GM19035 (cell line): ENCODE results near the gene PPP2R5D.
"Not testable (repeated sequence)": the region's sequence is repeated elsewhere in the genome, so short reads cannot be mapped to it uniquely, and the experiment has no call there.

Source experiments
- ATAC-seq: cut with Tn5 transposase; IDR thresholded peaks from one replicate; pipeline ENCODE4 v1.9.1; 2021; ENCODE audit not compliant: unreplicated experiment

The PPP2R5D gene

DNA sequence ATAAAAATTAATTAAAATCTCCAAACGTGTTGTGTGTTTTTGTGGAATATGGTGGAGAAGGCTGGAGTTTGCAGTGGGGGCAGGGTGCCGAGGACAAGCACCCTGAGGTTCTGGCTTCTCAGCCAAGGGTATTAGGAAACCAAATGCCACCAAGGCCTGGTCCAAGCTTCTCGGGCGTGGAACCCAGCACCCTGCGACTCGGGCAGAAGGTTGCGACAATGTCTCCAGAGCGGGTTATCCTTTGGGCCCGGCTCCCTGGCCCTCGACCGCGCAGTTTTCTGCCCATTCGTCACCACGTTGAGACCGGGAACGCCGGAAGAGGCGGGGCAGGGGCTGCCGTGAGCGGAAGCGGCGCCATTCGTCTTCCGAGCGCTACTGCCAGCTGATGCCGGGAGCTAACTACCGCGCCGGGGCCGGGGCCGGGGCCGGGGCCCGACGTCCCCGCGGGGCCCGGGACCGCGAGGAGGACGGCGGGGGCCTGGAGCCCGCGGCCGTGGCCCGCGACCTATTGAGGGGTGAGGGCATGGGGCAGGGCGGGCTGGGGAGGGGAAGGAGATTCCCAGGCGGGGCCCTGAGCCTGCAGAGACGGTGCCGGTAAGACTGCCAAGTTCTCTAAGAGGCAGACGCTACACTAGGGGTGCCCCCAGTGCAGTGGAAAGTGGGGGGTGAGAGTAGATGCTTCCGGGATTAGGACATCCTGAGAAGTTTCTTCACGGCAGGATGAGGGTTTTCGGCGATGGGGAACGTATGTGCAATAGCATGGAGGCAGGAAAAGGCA lies 37.1 kb downstream of the PPP2R5D start, which contains the start of gene RRP36:
TSS of gene RRP36 (plus strand) at position 354 of the 778 bp plus-strand sequence. CDS start at position 386, 32 bp downstream.
- peak; percentile 83 for ATAC-seq

- ATAC-seq = no peak
These were observed 40.1 kb downstream of the PPP2R5D start for GRCh38 chr6:43024436-43024835.

DNA sequence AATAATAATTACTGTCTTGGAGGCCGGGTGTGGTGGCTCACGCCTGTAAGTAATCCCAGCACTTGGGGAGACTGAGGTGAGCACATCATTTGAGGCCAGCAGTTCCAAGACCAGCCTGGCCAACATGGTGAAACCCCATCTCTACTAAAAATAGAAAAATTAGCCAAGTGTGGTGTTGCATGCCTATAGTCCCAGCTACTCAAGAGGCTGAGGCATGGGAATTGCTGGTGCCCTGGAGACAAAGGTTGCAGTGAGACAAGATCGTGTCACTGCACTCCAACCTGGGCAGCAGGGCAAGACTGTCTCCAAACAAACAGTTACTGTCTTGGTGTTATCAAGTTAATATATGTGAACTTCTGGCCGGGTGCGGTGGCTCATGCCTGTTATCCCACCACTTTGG lies 42.0 kb downstream of the PPP2R5D start:
- ATAC-seq = no peak

DNA sequence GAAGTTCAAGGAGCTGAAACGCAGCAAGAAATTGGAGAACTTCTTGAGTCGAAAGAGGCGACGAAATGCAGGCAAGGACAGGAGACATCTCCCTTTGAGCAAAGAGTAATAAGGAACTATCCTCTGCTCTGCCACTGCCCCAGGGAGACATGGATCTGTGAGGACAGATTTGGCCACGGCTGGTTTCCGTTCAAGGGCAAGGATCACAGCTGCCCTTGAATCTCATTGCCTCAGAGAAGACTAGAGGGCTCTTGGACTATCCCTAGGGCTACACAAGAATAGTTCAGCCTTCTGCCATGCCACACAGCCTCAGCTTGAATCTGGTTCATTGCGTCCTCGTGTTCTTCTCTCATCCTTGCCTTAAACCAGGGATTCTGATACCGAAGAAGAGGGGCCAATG lies 44.8 kb downstream of the PPP2R5D start:
- no peak for ATAC-seq

DNA sequence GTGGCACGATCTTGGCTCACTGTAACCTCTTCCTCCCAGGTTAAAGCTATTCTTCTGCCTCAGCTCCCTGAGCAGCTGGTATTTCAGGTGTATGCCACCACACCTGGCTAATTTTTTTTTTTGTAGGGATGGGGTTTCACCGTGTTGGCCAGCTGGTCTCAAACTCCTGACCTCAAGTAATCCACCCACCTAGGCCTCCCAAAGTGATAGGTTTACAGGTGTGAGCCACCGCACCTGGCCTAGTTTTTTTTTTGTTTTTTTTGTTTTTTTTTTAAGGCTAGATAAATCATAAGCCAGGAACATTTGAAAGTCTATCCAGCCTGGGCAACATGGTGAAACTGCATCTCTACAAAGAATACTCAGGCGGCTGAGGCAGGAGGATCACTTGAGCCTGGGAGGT lies 48.0 kb downstream of the PPP2R5D start:
- ATAC-seq = no peak

GRCh38 chr6:43033496-43034189 lies 49.3 kb downstream of the PPP2R5D start:
- no peak for ATAC-seq

- ATAC-seq = no peak
These were observed 49.8 kb downstream of the PPP2R5D start for GRCh38 chr6:43034190-43034525.

DNA sequence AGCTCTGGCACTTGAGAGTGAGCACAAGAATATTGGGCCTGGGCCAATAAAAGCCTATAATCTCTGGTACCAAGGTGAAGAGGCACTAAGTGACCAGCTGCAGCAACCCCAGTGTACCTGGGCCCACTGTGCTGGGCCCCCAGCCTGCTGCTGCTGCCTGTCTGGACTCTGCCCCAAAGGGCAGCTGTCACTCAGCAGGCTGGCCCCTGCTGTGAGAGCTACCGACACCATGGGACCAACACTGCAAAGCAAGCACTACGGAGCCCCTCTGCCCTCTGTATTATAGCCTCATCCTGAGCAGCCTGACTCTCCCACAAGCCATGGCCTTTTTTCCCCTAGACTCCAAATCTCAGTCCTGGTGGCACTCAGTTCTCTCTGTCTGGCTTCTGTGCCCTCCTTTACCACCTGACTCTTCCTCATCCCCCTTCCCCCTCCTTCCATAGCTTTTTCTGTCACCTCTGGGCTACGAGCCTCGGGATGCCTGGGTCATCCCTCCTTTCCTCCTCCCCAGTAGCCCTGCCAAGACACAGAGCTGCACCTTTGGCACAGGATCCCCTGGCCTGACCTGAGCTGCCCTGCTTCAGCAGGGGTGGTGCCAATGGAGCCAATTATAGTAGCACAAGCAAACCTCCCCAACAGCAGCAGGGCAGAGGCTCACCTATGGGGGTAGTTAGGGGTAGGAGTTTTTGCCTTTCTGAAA lies 51.3 kb downstream of the PPP2R5D start:
- ATAC-seq = no peak

DNA sequence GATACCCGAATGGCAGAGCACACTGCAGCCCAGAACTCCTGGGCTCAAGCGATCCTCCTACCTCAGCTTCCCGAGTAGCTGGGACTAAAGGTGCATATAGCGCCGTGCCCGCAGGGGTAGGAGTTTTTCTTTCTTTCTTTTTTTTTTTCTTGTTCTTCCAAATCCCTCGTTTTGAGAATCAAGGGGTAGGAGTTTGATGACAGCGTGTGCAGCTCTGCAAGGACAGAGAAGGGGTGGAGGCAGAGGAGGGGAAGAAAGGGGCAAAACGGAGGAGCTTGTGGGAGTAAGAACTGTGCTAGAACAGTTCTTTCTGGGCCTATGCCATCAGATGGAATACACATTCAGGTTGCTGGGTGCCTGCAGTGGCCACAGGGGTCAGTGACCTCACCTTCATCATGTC lies 52.3 kb downstream of the PPP2R5D start:
- no peak for ATAC-seq

DNA sequence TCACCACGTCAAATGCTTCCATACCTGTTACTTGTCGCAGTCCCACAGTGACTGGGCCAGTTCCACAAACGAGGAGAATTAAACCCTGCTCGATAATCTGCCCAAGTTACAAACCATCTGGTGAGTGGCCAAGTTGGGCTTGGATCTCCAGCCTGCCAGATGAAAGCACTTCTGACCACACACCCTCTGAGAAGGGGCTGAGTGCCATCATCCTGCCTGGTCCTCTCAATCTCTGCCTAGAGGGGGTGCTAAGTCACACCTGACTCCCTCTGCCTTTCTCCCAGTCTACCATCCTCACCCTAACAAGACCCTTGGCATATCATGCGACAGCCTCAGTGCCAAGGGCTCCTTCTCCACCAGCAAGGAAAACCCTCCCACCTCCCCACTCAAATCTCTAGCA lies 52.8 kb downstream of the PPP2R5D start:
- no peak for ATAC-seq

- ATAC-seq = no peak
These were observed 53.3 kb downstream of the PPP2R5D start for GRCh38 chr6:43037706-43038105.

DNA sequence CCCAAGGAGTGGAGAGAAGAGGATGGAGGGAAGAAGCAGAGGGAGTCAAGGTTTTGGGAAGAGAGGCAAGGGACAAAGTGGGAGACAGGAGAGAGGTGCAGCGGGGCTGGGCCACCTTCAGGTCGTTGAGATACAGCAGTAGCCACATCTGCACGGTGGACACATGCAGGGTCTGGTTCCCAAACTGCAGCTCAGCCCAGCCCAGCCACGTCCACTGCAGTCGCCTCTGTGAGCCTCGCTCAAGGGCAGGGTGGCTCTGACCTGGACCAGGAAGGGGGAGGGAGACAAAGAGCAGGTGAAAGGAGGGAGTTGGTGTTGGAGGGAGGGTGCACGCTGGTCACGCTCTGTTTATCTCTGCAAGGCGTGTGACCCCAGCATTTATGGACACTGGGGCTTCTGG lies 54.4 kb downstream of the PPP2R5D start:
- ATAC-seq = no peak

DNA sequence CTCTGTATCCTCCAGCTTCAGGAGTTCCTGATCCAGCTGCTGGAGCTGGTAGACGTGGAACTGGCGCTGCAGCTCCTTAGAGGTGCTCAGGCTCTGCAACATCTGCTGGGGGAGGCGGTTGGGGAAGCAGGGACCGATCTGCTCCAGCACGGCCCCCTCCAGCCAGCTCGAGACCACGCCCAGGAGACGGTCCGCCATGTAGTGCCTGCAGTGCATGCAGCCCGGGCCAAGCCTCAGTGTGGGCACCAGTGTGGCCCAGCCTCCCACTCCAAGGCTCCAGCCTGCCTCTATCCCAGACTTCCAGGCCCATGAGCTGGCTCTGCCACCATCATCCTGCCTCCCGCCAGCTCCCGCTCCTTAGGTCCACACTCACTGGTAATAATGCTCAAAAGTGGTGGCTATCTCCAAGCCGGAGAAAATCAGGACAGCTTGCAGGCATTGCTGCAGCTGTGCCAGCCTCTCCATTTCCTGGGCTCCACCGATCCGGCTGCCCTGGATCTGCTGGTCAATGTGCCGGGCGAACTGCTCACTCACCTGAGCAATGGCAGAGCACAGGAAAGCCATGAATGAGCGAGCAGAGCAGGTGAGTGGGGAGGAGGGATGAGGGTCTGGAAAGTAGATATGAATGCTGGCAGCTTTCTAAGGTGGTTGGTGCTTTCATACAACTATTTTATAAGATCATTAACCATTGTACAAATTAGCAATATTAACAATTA lies 56.3 kb downstream of the PPP2R5D start:
- no peak for ATAC-seq

DNA sequence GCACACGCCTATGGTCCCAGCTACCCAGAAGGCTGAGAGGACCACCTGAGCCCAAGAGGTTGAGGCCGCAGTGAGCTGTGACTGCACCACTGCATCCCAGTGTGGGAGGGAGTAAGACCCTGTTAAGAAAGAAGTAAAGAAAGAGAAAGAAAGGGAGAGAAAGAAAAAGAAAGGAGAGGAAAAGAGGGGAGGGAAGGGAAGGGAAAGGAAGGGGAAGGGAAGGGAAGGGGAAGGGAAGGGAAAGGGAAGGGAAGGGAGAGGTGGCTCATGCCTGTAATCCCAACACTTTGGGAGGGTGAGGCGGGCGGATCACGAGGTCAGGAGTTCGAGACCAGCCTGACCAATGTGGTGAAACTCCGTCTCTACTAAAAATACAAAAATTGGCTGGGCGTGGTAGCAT lies 57.1 kb downstream of the PPP2R5D start:
- ATAC-seq = not testable (repeated sequence)

DNA sequence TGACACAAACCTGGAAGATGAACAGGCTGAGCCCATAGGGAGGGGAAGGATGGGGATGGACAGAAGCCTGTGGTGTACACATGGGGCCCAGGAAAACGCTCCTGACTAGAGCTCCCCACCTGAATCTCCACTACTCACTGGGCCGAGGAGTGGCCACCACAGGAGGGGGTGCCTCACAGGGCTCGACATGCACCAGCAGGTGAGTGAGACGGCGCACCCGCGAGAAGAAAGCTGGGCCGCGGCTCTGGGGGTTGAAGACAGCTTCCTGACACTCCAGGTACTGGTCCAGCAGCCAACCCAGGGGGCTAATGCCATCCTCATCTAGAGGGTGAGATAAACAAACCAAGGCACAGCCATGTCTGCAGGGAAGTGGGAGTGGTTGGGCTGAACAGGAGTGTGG lies 58.9 kb downstream of the PPP2R5D start:
- no peak for ATAC-seq

DNA sequence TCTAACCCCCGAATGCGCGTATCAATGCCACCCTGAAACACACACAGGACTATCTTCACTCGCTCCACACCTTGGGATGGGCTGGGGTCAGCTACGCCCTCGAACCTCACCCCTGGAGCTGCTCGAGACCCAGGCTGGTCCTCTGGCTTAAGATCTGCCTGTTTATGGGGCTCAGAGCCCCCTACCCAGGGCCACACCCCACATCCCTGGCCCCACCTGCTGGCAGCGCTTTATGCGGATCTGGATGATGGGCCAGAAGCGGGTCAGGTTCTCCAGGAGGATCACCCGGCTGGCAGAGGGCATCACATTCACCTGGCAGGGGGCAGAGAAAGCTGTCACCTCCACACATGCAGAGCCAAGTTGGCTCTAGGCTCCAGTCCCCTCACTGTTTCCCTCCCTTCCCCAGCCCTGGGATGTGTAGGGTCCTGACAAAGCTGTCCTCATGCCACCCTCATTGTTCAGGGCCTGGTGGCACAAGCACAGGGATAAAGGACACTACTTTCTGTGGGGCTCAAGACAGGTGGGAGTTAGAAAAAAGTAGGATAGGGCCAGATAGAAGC lies 61.1 kb downstream of the PPP2R5D start:
- ATAC-seq = no peak

GRCh38 chr6:43047998-43048397 lies 63.6 kb downstream of the PPP2R5D start:
- no peak for ATAC-seq

DNA sequence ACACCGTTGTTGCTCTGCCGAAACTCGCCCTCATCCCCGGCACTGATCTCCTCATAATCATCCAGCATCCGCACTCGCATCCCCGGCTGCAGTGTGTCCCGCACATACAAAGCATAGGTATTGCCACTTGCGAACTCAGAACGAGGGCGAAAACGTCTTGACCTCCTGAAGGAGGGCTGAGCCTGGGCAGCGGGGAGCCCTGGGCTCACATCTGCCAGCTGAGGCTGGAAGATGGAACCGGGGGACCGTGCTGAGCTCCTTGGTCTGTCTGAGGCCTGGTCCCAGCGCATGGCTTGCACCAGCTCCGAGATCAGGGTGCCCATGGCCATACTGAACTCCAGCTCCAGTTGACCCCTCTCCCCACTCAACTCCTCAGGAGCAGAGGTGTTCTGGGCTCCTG lies 66.6 kb downstream of the PPP2R5D start:
- no peak for ATAC-seq

DNA sequence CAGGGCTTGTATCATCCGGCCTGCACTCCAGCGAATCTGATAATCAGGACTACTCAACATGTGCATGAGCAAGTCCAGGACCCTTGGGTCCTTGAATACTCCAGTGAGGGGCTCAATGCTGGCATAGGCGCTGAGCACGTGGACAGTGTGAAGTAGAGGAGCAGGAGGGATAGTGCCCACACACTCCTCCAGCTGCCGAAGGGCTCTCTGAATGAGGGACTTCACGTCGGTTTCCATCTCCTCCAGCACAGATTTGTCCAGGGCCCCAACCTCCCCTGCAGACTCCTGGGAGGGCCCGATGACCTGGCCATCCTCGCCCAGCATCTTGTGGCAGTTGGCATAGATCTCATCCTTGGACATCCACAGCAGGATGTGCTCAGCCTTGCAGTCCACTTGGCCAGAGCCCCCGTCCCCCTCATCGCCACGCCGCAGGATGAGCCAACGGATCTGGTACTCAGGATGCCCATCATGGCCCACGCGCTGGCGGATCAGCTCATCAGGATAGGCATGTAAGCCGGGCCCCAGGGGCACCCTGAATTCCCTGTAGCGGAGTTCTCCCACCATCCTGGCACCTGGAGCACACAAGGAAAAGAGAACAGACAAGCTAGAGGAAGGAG lies 68.0 kb downstream of the PPP2R5D start:
- ATAC-seq = no peak

GRCh38 chr6:43052842-43053544 lies 68.6 kb downstream of the PPP2R5D start:
- ATAC-seq = peak; percentile 14
